GM20000 (cell line): Measurements from ENCODE around the gene C2CD2.
A peak's percentile ranks its signal among the peaks of the same experiment; 100 is the strongest.

Experiments
- DNase-seq: peaks from one replicate; pipeline ENCODE4 v3.0.0; 2012; ENCODE audit warnings: low spot score
- TF ChIP-seq, protein P1 (sequence below): IDR thresholded peaks from 2 replicates; pipeline ENCODE4 v1.5.1; 2012; ENCODE audit warnings: mild to moderate bottlenecking, control low read depth; ENCODE audit errors: extremely low read depth, missing control alignments

The C2CD2 gene

DNA sequence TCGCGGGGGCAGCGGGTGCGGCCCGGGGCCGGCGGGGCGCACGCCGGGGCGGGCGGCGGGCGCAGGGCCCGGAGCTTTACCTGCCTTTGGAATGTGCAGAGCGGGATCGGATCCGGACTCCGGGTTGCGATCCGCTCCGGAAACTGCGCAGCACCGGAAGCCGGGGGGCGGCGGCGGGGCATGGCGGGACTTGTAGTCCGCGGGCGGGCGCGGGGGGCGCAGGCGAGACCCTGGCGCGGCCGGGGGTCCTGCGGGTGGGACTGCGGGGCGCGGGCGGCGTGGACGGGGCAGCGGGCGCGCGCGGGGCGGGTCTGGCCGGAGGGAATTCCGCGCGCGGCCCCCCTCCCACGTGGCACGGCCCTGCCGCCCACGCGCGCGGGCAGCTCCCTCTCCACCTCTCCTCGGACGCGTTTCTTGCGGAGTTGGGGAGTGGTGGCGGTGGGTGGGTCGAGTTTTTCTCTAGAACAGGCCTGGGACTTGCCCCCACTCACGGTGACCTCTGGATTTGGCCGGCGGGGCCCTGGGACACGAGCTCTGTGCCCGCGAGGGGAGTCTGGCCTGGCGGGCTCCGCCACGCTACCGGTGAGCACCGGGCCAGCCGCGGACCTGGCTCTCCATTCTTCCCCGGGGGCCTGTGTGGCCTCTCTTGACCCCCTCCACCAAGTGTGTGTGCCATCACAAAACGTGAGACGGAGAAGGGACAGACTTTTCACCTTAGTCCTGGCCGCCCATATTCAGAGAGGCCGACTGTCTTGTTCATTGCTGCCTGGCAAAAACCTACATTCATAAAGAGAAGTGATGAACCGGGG lies 74.4 kb downstream of the C2CD2 start, which contains the start of gene PRDM15:
Gene PRDM15 (minus strand): TSS at position 155 of the 809 bp plus-strand sequence. CDS start 18,981 bp downstream, outside the sequence.
- TF ChIP-seq, protein P1, sequence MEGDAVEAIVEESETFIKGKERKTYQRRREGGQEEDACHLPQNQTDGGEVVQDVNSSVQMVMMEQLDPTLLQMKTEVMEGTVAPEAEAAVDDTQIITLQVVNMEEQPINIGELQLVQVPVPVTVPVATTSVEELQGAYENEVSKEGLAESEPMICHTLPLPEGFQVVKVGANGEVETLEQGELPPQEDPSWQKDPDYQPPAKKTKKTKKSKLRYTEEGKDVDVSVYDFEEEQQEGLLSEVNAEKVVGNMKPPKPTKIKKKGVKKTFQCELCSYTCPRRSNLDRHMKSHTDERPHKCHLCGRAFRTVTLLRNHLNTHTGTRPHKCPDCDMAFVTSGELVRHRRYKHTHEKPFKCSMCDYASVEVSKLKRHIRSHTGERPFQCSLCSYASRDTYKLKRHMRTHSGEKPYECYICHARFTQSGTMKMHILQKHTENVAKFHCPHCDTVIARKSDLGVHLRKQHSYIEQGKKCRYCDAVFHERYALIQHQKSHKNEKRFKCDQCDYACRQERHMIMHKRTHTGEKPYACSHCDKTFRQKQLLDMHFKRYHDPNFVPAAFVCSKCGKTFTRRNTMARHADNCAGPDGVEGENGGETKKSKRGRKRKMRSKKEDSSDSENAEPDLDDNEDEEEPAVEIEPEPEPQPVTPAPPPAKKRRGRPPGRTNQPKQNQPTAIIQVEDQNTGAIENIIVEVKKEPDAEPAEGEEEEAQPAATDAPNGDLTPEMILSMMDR: no peak
- DNase-seq: peak; percentile 95

GRCh38 chr21:41878831-41879189 lies 75.0 kb downstream of the C2CD2 start:
- TF ChIP-seq, protein P1: no peak
- peak; percentile 96 for DNase-seq

- TF ChIP-seq, protein P1: no peak
- peak; percentile 69 for DNase-seq
Measured at GRCh38 chr21:41877901-41878830, 75.7 kb downstream of the C2CD2 start.

- TF ChIP-seq, protein P1: peak; percentile 2
- DNase-seq: no peak
Measured at GRCh38 chr21:41876928-41877652, 76.7 kb downstream of the C2CD2 start.

DNA sequence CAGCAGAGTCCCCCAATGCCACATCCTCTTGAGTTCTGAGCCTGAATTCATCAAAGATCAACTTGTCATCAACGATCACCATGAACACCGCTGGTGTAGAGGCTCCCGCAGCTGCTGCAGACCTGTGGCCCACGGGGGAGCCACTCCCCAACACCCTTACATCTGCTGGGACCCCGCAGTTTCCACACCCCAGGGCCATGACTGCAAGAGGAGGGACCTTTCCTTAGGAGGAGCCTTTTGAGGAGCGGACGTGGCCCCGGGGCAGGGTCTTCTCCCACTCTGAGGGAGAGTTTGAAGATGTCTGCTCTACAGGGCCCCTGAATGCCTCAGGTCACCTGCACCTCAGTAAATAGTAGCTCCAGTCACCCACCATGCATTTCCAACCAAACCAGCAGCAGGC lies 77.4 kb downstream of the C2CD2 start:
- TF ChIP-seq, protein P1: no peak
- no peak for DNase-seq

- TF ChIP-seq, protein P1: no peak
- no peak for DNase-seq
Measured at GRCh38 chr21:41875086-41875485, 78.7 kb downstream of the C2CD2 start.
